HEK293 (cell line): Measurements from ENCODE around the gene INF2.

Source experiments
- CTCF ChIA-PET: fragments of 350-600 bp; formaldehyde crosslinking; extraction: SDS; loops from one replicate; lab custom pipeline; 2021; ENCODE audit warnings: antibody characterized with exemption; lab: Yijun Ruan, JAX
- POLR2A ChIA-PET: fragments of 300-600 bp; formaldehyde crosslinking; extraction: SDS; loops from one replicate; lab custom pipeline; 2020; ENCODE audit warnings: antibody characterized with exemption, inconsistent platforms; lab: Yijun Ruan, JAX
- H3K27ac ChIP-seq: fragments of 200-500 bp; sonication (Bioruptor generic); 2 replicates; pipeline ENCODE4 v1.5.1; 2014; ENCODE audit warnings: low read depth, low read length, control low read depth, inconsistent platforms; ENCODE audit errors: extremely low read depth
- H3K36me3 ChIP-seq, 2 experiments: fragments of 200-500 bp in 1 of 2; sonication (Bioruptor generic) in 1 of 2; 1 replicate in 1 of 2; 2 replicates in 1 of 2; pipeline ENCODE4 v1.5.1; 2014 to 2017; ENCODE audit warnings: inconsistent platforms in 2 of 2, low read length in 2 of 2; ENCODE audit not compliant: control insufficient read depth in 2 of 2, insufficient read depth in 1 of 2
- H3K4me1 ChIP-seq: fragments of 200-500 bp; sonication (Bioruptor generic); 2 replicates; pipeline ENCODE4 v1.5.1; 2014; ENCODE audit warnings: mild to moderate bottlenecking, low read length, inconsistent platforms; ENCODE audit not compliant: control insufficient read depth, insufficient read depth
- H3K4me3 ChIP-seq: 2 replicates; pipeline ENCODE4 v1.5.1; 2011; ENCODE audit warnings: low read depth, mild to moderate bottlenecking, control low read depth, low read length, moderate library complexity
- H3K9me3 ChIP-seq: fragments of 200-500 bp; sonication (Bioruptor generic); 2 replicates; pipeline ENCODE4 v1.5.1; 2014; ENCODE audit warnings: low read depth, low read length, inconsistent platforms; ENCODE audit not compliant: control insufficient read depth, insufficient read depth
- EGR2 ChIP-seq: fragments of 450-650 bp; formaldehyde crosslinking; IDR thresholded peaks from 2 replicates; pipeline ENCODE4 v1.5.1; 2016; ENCODE audit warnings: low read depth, missing biosample characterization, missing genetic modification characterization
- FEZF1 ChIP-seq: fragments of 450-650 bp; formaldehyde crosslinking; IDR thresholded peaks from 2 replicates; pipeline ENCODE4 v1.5.1; 2016; ENCODE audit warnings: missing biosample characterization, missing genetic modification characterization
- OVOL3 ChIP-seq: fragments of 450-650 bp; formaldehyde crosslinking; IDR thresholded peaks from 2 replicates; pipeline ENCODE4 v1.5.1; 2016; ENCODE audit warnings: missing biosample characterization, missing genetic modification characterization
- SCRT1 ChIP-seq: fragments of 450-650 bp; formaldehyde crosslinking; IDR thresholded peaks from 2 replicates; pipeline ENCODE4 v1.5.1; 2016; ENCODE audit warnings: missing biosample characterization, missing genetic modification characterization, borderline replicate concordance
- SCRT2 ChIP-seq: fragments of 450-650 bp; formaldehyde crosslinking; IDR thresholded peaks from 2 replicates; pipeline ENCODE4 v1.5.1; 2016; ENCODE audit warnings: missing biosample characterization, missing genetic modification characterization
- SP7 ChIP-seq: fragments of 450-650 bp; formaldehyde crosslinking; IDR thresholded peaks from 2 replicates; pipeline ENCODE4 v1.5.1; 2016; ENCODE audit warnings: missing biosample characterization, missing genetic modification characterization
- ZNF114 ChIP-seq: fragments of 450-650 bp; formaldehyde crosslinking; IDR thresholded peaks from 2 replicates; pipeline ENCODE4 v1.5.0; 2017; ENCODE audit warnings: missing biosample characterization, missing genetic modification characterization
- ZNF121 ChIP-seq: fragments of 450-650 bp; formaldehyde crosslinking; IDR thresholded peaks from 2 replicates; pipeline ENCODE4 v1.5.1; 2016; ENCODE audit warnings: missing biosample characterization, missing genetic modification characterization
- ZNF138 ChIP-seq: fragments of 450-650 bp; formaldehyde crosslinking; IDR thresholded peaks from 2 replicates; pipeline ENCODE4 v1.5.1; 2016; ENCODE audit warnings: missing biosample characterization, missing genetic modification characterization, borderline replicate concordance
- ZNF239 ChIP-seq: fragments of 450-650 bp; formaldehyde crosslinking; IDR thresholded peaks from 2 replicates; pipeline ENCODE4 v1.5.1; 2016; ENCODE audit warnings: missing biosample characterization, missing genetic modification characterization
- ZNF394 ChIP-seq: fragments of 450-650 bp; formaldehyde crosslinking; IDR thresholded peaks from 2 replicates; pipeline ENCODE4 v1.5.1; 2016; ENCODE audit warnings: missing biosample characterization, missing genetic modification characterization, mild to moderate bottlenecking, moderate library complexity, borderline replicate concordance
- ZNF433 ChIP-seq: fragments of 450-650 bp; formaldehyde crosslinking; IDR thresholded peaks from 2 replicates; pipeline ENCODE4 v1.5.1; 2016; ENCODE audit warnings: missing biosample characterization, missing genetic modification characterization, low read depth
- ZNF521 ChIP-seq: fragments of 450-650 bp; formaldehyde crosslinking; IDR thresholded peaks from 2 replicates; pipeline ENCODE4 v1.5.1; 2017; ENCODE audit warnings: missing biosample characterization, mild to moderate bottlenecking, missing genetic modification characterization
- ZNF530 ChIP-seq: fragments of 450-650 bp; formaldehyde crosslinking; IDR thresholded peaks from 2 replicates; pipeline ENCODE4 v1.5.1; 2016; ENCODE audit warnings: low read depth, missing biosample characterization, missing genetic modification characterization
- ZNF560 ChIP-seq: fragments of 450-650 bp; formaldehyde crosslinking; IDR thresholded peaks from 2 replicates; pipeline ENCODE4 v1.5.1; 2017; ENCODE audit warnings: missing biosample characterization, missing genetic modification characterization, borderline replicate concordance
- ZNF561 ChIP-seq: fragments of 450-650 bp; IDR thresholded peaks from 2 replicates; pipeline ENCODE4 v1.5.1; 2018; ENCODE audit warnings: missing biosample characterization, missing genetic modification characterization, borderline replicate concordance
- ZNF624 ChIP-seq: fragments of 450-650 bp; formaldehyde crosslinking; IDR thresholded peaks from 2 replicates; pipeline ENCODE4 v1.5.1; 2017; ENCODE audit warnings: missing biosample characterization, missing genetic modification characterization
- ZNF658 ChIP-seq: fragments of 450-650 bp; formaldehyde crosslinking; IDR thresholded peaks from 2 replicates; pipeline ENCODE4; 2016; ENCODE audit warnings: missing biosample characterization, missing genetic modification characterization
- ZNF843 ChIP-seq: fragments of 450-650 bp; formaldehyde crosslinking; IDR thresholded peaks from 2 replicates; pipeline ENCODE4 v1.5.1; 2016; ENCODE audit warnings: missing biosample characterization, missing genetic modification characterization
- ZSCAN23 ChIP-seq: fragments of 450-650 bp; formaldehyde crosslinking; IDR thresholded peaks from 2 replicates; pipeline ENCODE4 v1.5.1; 2016; ENCODE audit warnings: missing biosample characterization, missing genetic modification characterization
- ZXDB ChIP-seq: fragments of 450-650 bp; formaldehyde crosslinking; IDR thresholded peaks from 2 replicates; pipeline ENCODE4 v1.5.1; 2016; ENCODE audit warnings: missing biosample characterization, missing genetic modification characterization
- TF ChIP-seq, protein P1 (sequence below): fragments of 450-650 bp; formaldehyde crosslinking; IDR thresholded peaks from 2 replicates; pipeline ENCODE4 v1.5.1; 2016; ENCODE audit warnings: missing biosample characterization, missing genetic modification characterization
- TF ChIP-seq, protein P2 (sequence below): fragments of 450-650 bp; formaldehyde crosslinking; IDR thresholded peaks from 2 replicates; pipeline ENCODE4 v1.5.1; 2016; ENCODE audit warnings: missing biosample characterization, missing genetic modification characterization
- TF ChIP-seq, protein P3 (sequence below): fragments of 450-650 bp; formaldehyde crosslinking; IDR thresholded peaks from 2 replicates; pipeline ENCODE4 v1.5.1; 2016; ENCODE audit warnings: missing biosample characterization, missing genetic modification characterization
- TF ChIP-seq, protein P4 (sequence below): fragments of 450-650 bp; formaldehyde crosslinking; IDR thresholded peaks from 2 replicates; pipeline ENCODE4 v1.5.1; 2016; ENCODE audit warnings: missing biosample characterization, missing genetic modification characterization
- TF ChIP-seq, protein P5 (sequence below): fragments of 450-650 bp; formaldehyde crosslinking; IDR thresholded peaks from 2 replicates; pipeline ENCODE4 v1.5.1; 2016; ENCODE audit warnings: missing biosample characterization, missing genetic modification characterization

INF2 gene

DNA sequence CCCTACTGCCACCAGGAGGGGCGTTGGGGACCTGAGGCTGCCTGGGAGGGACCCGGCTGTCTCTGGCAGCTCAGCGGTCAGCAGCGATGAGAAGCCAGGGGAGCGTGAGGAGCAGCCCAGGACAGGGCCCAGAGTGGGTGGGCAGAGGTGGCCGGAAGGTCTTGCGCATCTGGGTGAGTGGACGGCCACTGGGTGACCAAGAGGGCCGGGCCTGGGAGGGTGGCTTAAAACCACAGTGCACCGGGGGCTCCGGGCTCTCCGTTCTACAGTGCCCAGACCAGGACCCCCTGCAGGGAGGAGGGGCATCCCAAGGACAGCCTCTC lies 10.0 kb downstream of the INF2 start (continued):
- TF ChIP-seq SP7 = no peak
- no peak for TF ChIP-seq ZNF560 (tag by site-specific recombination)
- TF ChIP-seq, protein P1, sequence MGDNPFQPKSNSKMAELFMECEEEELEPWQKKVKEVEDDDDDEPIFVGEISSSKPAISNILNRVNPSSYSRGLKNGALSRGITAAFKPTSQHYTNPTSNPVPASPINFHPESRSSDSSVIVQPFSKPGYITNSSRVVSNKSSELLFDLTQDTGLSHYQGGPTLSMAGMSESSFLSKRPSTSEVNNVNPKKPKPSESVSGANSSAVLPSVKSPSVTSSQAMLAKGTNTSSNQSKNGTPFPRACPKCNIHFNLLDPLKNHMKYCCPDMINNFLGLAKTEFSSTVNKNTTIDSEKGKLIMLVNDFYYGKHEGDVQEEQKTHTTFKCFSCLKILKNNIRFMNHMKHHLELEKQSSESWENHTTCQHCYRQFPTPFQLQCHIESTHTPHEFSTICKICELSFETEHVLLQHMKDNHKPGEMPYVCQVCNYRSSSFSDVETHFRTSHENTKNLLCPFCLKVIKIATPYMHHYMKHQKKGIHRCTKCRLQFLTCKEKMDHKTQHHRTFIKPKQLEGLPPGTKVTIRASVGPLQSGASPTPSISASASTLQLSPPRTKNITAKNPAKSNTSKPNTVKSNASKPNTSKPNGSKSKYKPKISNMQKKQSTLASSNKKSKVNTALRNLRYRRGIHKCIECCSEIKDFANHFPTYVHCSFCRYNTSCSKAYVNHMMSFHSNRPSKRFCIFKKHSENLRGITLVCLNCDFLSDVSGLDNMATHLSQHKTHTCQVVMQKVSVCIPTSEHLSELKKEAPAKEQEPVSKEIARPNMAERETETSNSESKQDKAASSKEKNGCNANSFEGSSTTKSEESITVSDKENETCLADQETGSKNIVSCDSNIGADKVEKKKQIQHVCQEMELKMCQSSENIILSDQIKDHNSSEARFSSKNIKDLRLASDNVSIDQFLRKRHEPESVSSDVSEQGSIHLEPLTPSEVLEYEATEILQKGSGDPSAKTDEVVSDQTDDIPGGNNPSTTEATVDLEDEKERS = no peak
- no peak for TF ChIP-seq ZSCAN23
- TF ChIP-seq OVOL3 (tag by site-specific recombination) = no peak
- TF ChIP-seq ZNF121 = no peak
- TF ChIP-seq FEZF1 (tag by site-specific recombination) = no peak

DNA sequence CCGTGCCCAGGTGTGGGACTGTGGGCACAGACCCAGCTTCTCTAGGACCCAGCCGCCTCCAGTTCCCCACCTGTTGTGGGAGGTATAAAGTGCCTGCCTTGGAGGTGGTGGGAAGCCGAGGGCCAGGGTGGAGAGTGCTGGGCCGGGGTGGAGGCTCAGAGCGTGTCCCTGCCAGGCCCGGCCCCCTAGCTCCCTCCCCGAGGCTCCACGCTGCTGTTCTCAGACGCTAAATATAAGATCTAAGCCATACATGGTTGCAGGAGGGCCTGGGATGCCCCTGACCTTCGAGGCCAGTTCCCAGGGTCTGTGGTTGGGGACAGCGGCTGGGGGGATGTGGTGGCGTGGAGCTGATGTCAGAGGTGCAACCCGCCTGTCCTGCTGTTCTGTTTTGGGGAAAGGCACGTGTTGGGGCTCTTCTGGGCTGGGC lies 10.8 kb downstream of the INF2 start:
- Histone ChIP-seq H3K4me1 (no peaks in the 10 kb centered on the region), H3K4me3 (no peak overlapping the region), H3K9me3 (no peaks in the 10 kb centered on the region), H3K36me3 (peaks cover 4 to 53% of the 10 kb centered on the region in 2 experiments; a peak in 2 of 3 replicates), H3K27ac (no peak overlapping the region)
- ChIA-PET CTCF (interaction anchor here (1.3 kb wide), 1 partner anchor 9 kb away, joined by 3 read pairs; no protein-coding TSS in a partner anchor), POLR2A (no interaction called here)
- TF ChIP-seq ZNF138 (tag by site-specific recombination) (no peak), ZNF530 (tag by site-specific recombination) (no peak), SCRT2 (tag by site-specific recombination) (peak; percentile 95), ZNF843 (tag by site-specific recombination) (no peak), ZNF433 (tag by site-specific recombination) (no peak), ZNF561 (tag by site-specific recombination) (no peak), SCRT1 (tag by site-specific recombination) (peak; percentile 74; the same call in 1 of the 2 replicates), ZNF114 (tag by site-specific recombination) (no peak), ZNF624 (tag by site-specific recombination) (no peak), ZXDB (tag by site-specific recombination) (no peak), ZNF658 (tag by site-specific recombination) (no peak), ZNF239 (no peak), ZNF521 (tag by site-specific recombination) (no peak), ZNF394 (no peak), EGR2 (tag by site-specific recombination) (peak; percentile 73)
- TF ChIP-seq, protein P2, sequence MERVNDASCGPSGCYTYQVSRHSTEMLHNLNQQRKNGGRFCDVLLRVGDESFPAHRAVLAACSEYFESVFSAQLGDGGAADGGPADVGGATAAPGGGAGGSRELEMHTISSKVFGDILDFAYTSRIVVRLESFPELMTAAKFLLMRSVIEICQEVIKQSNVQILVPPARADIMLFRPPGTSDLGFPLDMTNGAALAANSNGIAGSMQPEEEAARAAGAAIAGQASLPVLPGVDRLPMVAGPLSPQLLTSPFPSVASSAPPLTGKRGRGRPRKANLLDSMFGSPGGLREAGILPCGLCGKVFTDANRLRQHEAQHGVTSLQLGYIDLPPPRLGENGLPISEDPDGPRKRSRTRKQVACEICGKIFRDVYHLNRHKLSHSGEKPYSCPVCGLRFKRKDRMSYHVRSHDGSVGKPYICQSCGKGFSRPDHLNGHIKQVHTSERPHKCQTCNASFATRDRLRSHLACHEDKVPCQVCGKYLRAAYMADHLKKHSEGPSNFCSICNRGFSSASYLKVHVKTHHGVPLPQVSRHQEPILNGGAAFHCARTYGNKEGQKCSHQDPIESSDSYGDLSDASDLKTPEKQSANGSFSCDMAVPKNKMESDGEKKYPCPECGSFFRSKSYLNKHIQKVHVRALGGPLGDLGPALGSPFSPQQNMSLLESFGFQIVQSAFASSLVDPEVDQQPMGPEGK (tag by site-specific recombination) = no peak; the same call in 1 of the 2 replicates
- TF ChIP-seq, protein P3, sequence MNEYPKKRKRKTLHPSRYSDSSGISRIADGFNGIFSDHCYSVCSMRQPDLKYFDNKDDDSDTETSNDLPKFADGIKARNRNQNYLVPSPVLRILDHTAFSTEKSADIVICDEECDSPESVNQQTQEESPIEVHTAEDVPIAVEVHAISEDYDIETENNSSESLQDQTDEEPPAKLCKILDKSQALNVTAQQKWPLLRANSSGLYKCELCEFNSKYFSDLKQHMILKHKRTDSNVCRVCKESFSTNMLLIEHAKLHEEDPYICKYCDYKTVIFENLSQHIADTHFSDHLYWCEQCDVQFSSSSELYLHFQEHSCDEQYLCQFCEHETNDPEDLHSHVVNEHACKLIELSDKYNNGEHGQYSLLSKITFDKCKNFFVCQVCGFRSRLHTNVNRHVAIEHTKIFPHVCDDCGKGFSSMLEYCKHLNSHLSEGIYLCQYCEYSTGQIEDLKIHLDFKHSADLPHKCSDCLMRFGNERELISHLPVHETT (tag by site-specific recombination) = no peak
- TF ChIP-seq, protein P4, sequence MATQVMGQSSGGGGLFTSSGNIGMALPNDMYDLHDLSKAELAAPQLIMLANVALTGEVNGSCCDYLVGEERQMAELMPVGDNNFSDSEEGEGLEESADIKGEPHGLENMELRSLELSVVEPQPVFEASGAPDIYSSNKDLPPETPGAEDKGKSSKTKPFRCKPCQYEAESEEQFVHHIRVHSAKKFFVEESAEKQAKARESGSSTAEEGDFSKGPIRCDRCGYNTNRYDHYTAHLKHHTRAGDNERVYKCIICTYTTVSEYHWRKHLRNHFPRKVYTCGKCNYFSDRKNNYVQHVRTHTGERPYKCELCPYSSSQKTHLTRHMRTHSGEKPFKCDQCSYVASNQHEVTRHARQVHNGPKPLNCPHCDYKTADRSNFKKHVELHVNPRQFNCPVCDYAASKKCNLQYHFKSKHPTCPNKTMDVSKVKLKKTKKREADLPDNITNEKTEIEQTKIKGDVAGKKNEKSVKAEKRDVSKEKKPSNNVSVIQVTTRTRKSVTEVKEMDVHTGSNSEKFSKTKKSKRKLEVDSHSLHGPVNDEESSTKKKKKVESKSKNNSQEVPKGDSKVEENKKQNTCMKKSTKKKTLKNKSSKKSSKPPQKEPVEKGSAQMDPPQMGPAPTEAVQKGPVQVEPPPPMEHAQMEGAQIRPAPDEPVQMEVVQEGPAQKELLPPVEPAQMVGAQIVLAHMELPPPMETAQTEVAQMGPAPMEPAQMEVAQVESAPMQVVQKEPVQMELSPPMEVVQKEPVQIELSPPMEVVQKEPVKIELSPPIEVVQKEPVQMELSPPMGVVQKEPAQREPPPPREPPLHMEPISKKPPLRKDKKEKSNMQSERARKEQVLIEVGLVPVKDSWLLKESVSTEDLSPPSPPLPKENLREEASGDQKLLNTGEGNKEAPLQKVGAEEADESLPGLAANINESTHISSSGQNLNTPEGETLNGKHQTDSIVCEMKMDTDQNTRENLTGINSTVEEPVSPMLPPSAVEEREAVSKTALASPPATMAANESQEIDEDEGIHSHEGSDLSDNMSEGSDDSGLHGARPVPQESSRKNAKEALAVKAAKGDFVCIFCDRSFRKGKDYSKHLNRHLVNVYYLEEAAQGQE = no peak
- TF ChIP-seq, protein P5, sequence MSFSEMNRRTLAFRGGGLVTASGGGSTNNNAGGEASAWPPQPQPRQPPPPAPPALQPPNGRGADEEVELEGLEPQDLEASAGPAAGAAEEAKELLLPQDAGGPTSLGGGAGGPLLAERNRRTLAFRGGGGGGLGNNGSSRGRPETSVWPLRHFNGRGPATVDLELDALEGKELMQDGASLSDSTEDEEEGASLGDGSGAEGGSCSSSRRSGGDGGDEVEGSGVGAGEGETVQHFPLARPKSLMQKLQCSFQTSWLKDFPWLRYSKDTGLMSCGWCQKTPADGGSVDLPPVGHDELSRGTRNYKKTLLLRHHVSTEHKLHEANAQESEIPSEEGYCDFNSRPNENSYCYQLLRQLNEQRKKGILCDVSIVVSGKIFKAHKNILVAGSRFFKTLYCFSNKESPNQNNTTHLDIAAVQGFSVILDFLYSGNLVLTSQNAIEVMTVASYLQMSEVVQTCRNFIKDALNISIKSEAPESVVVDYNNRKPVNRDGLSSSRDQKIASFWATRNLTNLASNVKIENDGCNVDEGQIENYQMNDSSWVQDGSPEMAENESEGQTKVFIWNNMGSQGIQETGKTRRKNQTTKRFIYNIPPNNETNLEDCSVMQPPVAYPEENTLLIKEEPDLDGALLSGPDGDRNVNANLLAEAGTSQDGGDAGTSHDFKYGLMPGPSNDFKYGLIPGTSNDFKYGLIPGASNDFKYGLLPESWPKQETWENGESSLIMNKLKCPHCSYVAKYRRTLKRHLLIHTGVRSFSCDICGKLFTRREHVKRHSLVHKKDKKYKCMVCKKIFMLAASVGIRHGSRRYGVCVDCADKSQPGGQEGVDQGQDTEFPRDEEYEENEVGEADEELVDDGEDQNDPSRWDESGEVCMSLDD = no peak
